Stomach (tissue), 4 donors: ENCODE measurements around the gene ZXDC.

Source experiments
- EP300 ChIP-seq: sonication (generic); formaldehyde crosslinking; IDR thresholded peaks from one replicate; pipeline ENCODE4 v1.6.1; 2017; ENCODE audit warnings: antibody characterized with exemption
- POLR2A ChIP-seq, 4 donors: fragments of 450-650 bp; IDR thresholded peaks; one replicate each; pipeline ENCODE4 v1.6.1; 2016; ENCODE audit warnings: antibody characterized with exemption in 4 of 4, control low read depth in 2 of 4, mild to moderate bottlenecking in 1 of 4, moderate library complexity in 1 of 4
- TF ChIP-seq, protein P1 (sequence below), 7 experiments: fragments of 450-650 bp in 4 of 7; fragments of 200-600 bp in 3 of 7; sonication (generic) in 3 of 7; IDR thresholded peaks; one replicate each; pipeline ENCODE4 v1.5.1; 2016 to 2019; ENCODE audit warnings: antibody characterized with exemption in 7 of 7, control low read depth in 2 of 7, mild to moderate bottlenecking in 1 of 7

DNA sequence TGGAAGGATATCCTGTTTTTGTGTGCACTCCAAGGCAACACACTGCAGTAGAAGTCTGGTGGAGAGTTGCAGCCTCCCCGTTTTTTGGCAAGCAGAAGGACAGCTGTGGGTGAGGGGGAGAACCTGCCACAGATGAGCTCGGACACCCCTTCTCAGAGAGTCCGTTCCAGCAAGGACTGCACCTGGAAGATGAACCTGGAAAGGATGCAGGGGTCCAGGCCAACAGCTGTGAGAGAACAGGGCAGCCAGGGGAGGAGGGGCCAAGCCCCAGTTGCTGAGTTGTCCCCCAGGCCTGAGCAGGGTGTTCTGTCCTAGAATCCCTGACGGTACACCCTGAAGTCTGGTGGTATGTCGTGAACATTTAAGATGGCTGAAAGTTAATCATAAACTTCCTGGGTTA, 30.2 kb downstream of the ZXDC start:
- TF ChIP-seq EP300 (no peak), POLR2A (IDR thresholded peaks at IDR 0.05) (no peak)
- TF ChIP-seq, protein P1, sequence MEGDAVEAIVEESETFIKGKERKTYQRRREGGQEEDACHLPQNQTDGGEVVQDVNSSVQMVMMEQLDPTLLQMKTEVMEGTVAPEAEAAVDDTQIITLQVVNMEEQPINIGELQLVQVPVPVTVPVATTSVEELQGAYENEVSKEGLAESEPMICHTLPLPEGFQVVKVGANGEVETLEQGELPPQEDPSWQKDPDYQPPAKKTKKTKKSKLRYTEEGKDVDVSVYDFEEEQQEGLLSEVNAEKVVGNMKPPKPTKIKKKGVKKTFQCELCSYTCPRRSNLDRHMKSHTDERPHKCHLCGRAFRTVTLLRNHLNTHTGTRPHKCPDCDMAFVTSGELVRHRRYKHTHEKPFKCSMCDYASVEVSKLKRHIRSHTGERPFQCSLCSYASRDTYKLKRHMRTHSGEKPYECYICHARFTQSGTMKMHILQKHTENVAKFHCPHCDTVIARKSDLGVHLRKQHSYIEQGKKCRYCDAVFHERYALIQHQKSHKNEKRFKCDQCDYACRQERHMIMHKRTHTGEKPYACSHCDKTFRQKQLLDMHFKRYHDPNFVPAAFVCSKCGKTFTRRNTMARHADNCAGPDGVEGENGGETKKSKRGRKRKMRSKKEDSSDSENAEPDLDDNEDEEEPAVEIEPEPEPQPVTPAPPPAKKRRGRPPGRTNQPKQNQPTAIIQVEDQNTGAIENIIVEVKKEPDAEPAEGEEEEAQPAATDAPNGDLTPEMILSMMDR (IDR thresholded peaks at IDR 0.05), result no peak
